GM23338 (cell line): ENCODE data around the gene PSMB5. TPM values are rescaled to one million over a fixed set of nuclear protein-coding genes. Genes with fewer than 3 reads are reported as not detected.

Experiments
- ATAC-seq: fragments of 200-7000 bp; cut with Tn5 transposase; 3 replicates; pipeline ENCODE4 v1.9.1; 2020
- DNase-seq: peaks from one replicate; pipeline ENCODE4 v3.0.0-alpha.2; 2015; ENCODE audit warnings: low spot score
- H2AFZ ChIP-seq: fragments of 200-600 bp; sonication (generic); 2 replicates; pipeline ENCODE4 v1.8.0; 2016; ENCODE audit warnings: antibody characterized with exemption, mild to moderate bottlenecking, moderate library complexity
- H3F3A ChIP-seq: fragments of 200-600 bp; sonication (generic); replicated peaks from 2 replicates; pipeline ENCODE4 v1.8.0; 2017; ENCODE audit warnings: antibody characterized with exemption, mixed run types, low read depth
- H3K27ac ChIP-seq: fragments of 200-600 bp; sonication (generic); 2 replicates; pipeline ENCODE4 v1.6.1; 2016; ENCODE audit warnings: low read depth
- H3K27me3 ChIP-seq: fragments of 200-600 bp; sonication (generic); 2 replicates; pipeline ENCODE4 v1.8.0; 2016; ENCODE audit warnings: mild to moderate bottlenecking, mixed run types, moderate library complexity; ENCODE audit not compliant: insufficient read depth
- H3K36me3 ChIP-seq: fragments of 200-600 bp; sonication (generic); 2 replicates; pipeline ENCODE4 v1.8.0; 2016; ENCODE audit warnings: mild to moderate bottlenecking; ENCODE audit not compliant: insufficient read depth
- H3K4me1 ChIP-seq: fragments of 200-600 bp; sonication (generic); 2 replicates; pipeline ENCODE4 v1.8.0; 2016; ENCODE audit warnings: mild to moderate bottlenecking, moderate library complexity; ENCODE audit not compliant: insufficient read depth
- H3K4me2 ChIP-seq: fragments of 200-600 bp; sonication (generic); 2 replicates; pipeline ENCODE4 v1.7.1; 2017; ENCODE audit warnings: mixed run types
- H3K4me3 ChIP-seq: fragments of 200-600 bp; sonication (generic); 2 replicates; pipeline ENCODE4 v1.6.1; 2016; ENCODE audit warnings: mixed run types
- H3K79me2 ChIP-seq: fragments of 200-600 bp; sonication (generic); replicated peaks from 2 replicates; pipeline ENCODE4 v1.8.0; 2017; ENCODE audit warnings: mild to moderate bottlenecking; ENCODE audit not compliant: insufficient read depth
- H3K9me2 ChIP-seq: fragments of 200-600 bp; sonication (generic); 2 replicates; pipeline ENCODE4 v1.8.0; 2017; ENCODE audit not compliant: insufficient read depth
- H4K20me1 ChIP-seq: fragments of 200-600 bp; sonication (generic); replicated peaks from 2 replicates; pipeline ENCODE4 v1.8.0; 2017; ENCODE audit warnings: mild to moderate bottlenecking; ENCODE audit not compliant: insufficient read depth
- H3K27ac Mint-ChIP-seq: 2 replicates; pipeline ENCODE4 v1.8.0; 2020; ENCODE audit warnings: inconsistent platforms, mild to moderate bottlenecking, moderate library complexity, mixed read lengths
- H3K27me3 Mint-ChIP-seq: 3 replicates; pipeline ENCODE4 v1.8.0; 2022; ENCODE audit warnings: low read depth, mild to moderate bottlenecking, moderate library complexity, mixed read lengths, inconsistent platforms; ENCODE audit not compliant: insufficient read depth, poor library complexity
- H3K36me3 Mint-ChIP-seq: 3 replicates; pipeline ENCODE4 v1.8.0; 2021; ENCODE audit warnings: low read depth, mild to moderate bottlenecking, inconsistent platforms, moderate library complexity, mixed read lengths
- H3K4me1 Mint-ChIP-seq: 3 replicates; pipeline ENCODE4 v1.8.0; 2020; ENCODE audit warnings: mild to moderate bottlenecking, inconsistent platforms, mixed read lengths
- H3K4me3 Mint-ChIP-seq: 3 replicates; pipeline ENCODE4 v1.8.0; 2021; ENCODE audit warnings: moderate library complexity, mild to moderate bottlenecking, inconsistent platforms, mixed read lengths
- H3K9me3 Mint-ChIP-seq: 3 replicates; pipeline ENCODE4 v1.8.0; 2020; ENCODE audit warnings: moderate library complexity, mild to moderate bottlenecking, inconsistent platforms, mixed read lengths
- CREB1 ChIP-seq: fragments of 250-450 bp; sonication (Bioruptor Pico); IDR thresholded peaks from 2 replicates; pipeline ENCODE4 v1.5.0; 2020; ENCODE audit warnings: low read depth, mild to moderate bottlenecking, moderate library complexity
- CTCF ChIP-seq, 2 experiments: fragments of 200-600 bp in 1 of 2; sonication (generic) in 1 of 2; conservative IDR thresholded peaks; 2 replicates each; pipeline versions ENCODE4 v1.5.1 to v1.6.1; 2016 to 2017; ENCODE audit warnings: antibody characterized with exemption in 2 of 2, low read depth in 2 of 2, mild to moderate bottlenecking in 2 of 2, moderate library complexity in 1 of 2
- ETS1 ChIP-seq: IDR thresholded peaks from 2 replicates; pipeline ENCODE4 v1.6.1; 2016; ENCODE audit warnings: antibody characterized with exemption
- EZH2 ChIP-seq: fragments of 200-600 bp; sonication (generic); IDR thresholded peaks from one replicate; pipeline ENCODE4 v1.8.0; 2017; ENCODE audit warnings: antibody characterized with exemption, mild to moderate bottlenecking, low read depth; ENCODE audit not compliant: unreplicated experiment
- EZH2phosphoT487 ChIP-seq: fragments of 200-600 bp; sonication (generic); IDR thresholded peaks from one replicate; pipeline ENCODE4 v1.8.1; 2018; ENCODE audit warnings: antibody characterized with exemption; ENCODE audit not compliant: unreplicated experiment
- JUNB ChIP-seq: IDR thresholded peaks from one replicate; pipeline ENCODE4 v1.6.1; 2016; ENCODE audit warnings: antibody characterized with exemption; ENCODE audit not compliant: unreplicated experiment
- NANOG ChIP-seq: IDR thresholded peaks from 2 replicates; pipeline ENCODE4 v1.6.1; 2016; ENCODE audit warnings: antibody characterized with exemption, borderline replicate concordance
- POLR2AphosphoS5 ChIP-seq: IDR thresholded peaks from 2 replicates; pipeline ENCODE4 v1.6.1; 2016; ENCODE audit warnings: antibody characterized with exemption, low read depth
- REST ChIP-seq: IDR thresholded peaks from one replicate; pipeline ENCODE4 v1.6.1; 2018; ENCODE audit warnings: antibody characterized with exemption; ENCODE audit not compliant: unreplicated experiment
- STAT1 ChIP-seq: IDR thresholded peaks from one replicate; pipeline ENCODE4 v1.6.1; 2016; ENCODE audit warnings: antibody characterized with exemption; ENCODE audit not compliant: unreplicated experiment
- ZNF114 ChIP-seq: fragments of 250-450 bp; sonication (Bioruptor Pico); IDR thresholded peaks from 2 replicates; pipeline ENCODE4 v1.5.0; 2020; ENCODE audit warnings: mild to moderate bottlenecking, moderate library complexity
- ZNF331 ChIP-seq: fragments of 250-450 bp; sonication (Bioruptor Pico); IDR thresholded peaks from 2 replicates; pipeline ENCODE4 v1.5.0; 2020; ENCODE audit warnings: low read depth, mild to moderate bottlenecking, moderate library complexity
- ZNF462 ChIP-seq: fragments of 250-450 bp; sonication (Bioruptor Pico); IDR thresholded peaks from 2 replicates; pipeline ENCODE4 v1.5.0; 2020; ENCODE audit warnings: mild to moderate bottlenecking, moderate library complexity
- polyA plus RNA-seq: library from polyadenylated mRNA; unstranded; fragments of >200 nt; fragmentation: Nextera tagmentation; extraction: Ambion mirVana; gene quantifications from 2 replicates; pipeline ENCODE4 v1.2.1, GENCODE V29; 2016
- total RNA-seq: library from RNA; depleted of rRNA; stranded (reverse); fragments of >200 nt; shearing (Covaris generic); gene quantifications from 2 replicates; pipeline ENCODE4 v1.2.3, GENCODE V29; 2014

The PSMB5 gene
- total and polyA plus RNA-seq, 2 experiments from 2014 or later = 265 to 341 TPM

GRCh38 chr14:23047034-23047634 is 12.4 kb upstream of the PSMB5 start:
- H3K27me3 ChIP-seq = no peaks in the 10 kb centered on the region
- Mint-ChIP-seq H3K9me3 (no peaks in the 10 kb centered on the region; the same call in 2 of the 3 replicates), H3K27ac (no peak overlapping the region), H3K27me3 (peaks cover 17% of the 10 kb centered on the region), H3K4me1 (peaks cover 20% of the 10 kb centered on the region), H3K36me3 (peaks cover 15% of the 10 kb centered on the region), H3K4me3 (no peak overlapping the region)
- no peaks in the 10 kb centered on the region for H3K36me3 ChIP-seq
- H3K79me2 ChIP-seq = no peaks in the 10 kb centered on the region
- no peaks in the 10 kb centered on the region for H4K20me1 ChIP-seq
- H2AFZ ChIP-seq = no peak overlapping the region
- H3K4me2 ChIP-seq = no peak overlapping the region
- DNase-seq (no peak), ATAC-seq (peak; percentile 20)
- no peaks in the 10 kb centered on the region for H3K9me2 ChIP-seq
- 0 out of 2 replicates have a peak overlapping the region, but pooled peaks have one; percentile 39 for H3K27ac ChIP-seq
- no peaks in the 10 kb centered on the region for H3F3A ChIP-seq
- no peaks in the 10 kb centered on the region; the same call in 1 of the 2 replicates for H3K4me1 ChIP-seq
- no peak overlapping the region for H3K4me3 ChIP-seq
- TF ChIP-seq ETS1 (no peak), CREB1 (CRISPR knock-in tag) (no peak), ZNF462 (CRISPR knock-in tag) (no peak), EZH2phosphoT487 (no peak), STAT1 (no peak), EZH2 (no peak), NANOG (no peak), POLR2AphosphoS5 (no peak), ZNF331 (CRISPR knock-in tag) (no peak), ZNF114 (CRISPR knock-in tag) (no peak), CTCF (conservative IDR thresholded peaks at IDR 0.05; ENCODE audit: low read depth in 2 of 2) (no peak), REST (no peak), JUNB (no peak)
